Stimulated activated CD4-positive, alpha-beta T cell treated with anti-CD3 and anti-CD28 coated beads, Interleukin-1b, Interleukin-23, amount 100 ng/mL, for 1 hour (primary cell): Measurements from ENCODE around the gene CD226.
"Not testable (repeated sequence)": the region's sequence is repeated elsewhere in the genome, so short reads cannot be mapped to it uniquely, and the experiment has no call there.

Experiments used
- DNase-seq, 2 donors: peaks; one replicate each; pipeline ENCODE4 v3.0.0-alpha.2; 2020; ENCODE audit warnings: low read depth in 2 of 2

CD226 gene

DNA sequence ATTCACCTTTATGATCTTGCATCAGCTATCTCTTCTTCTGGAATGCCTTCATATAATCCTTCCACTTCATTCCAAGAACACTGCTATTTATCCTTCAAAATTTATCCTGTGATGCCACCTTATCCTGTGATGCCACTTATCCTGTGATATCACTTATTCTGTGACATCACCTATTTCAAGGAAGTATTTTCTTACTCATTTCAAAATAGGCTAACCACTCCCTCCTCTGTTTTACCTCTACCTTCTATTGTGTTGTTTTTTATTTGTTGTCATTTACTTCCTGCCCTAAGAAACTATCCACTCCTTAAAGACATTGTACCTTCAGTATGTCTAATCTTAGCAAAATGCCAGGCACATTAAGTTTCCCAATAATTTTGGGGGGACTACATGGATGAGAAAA lies 38.8 kb downstream of the CD226 start:
- no peak for DNase-seq

DNA sequence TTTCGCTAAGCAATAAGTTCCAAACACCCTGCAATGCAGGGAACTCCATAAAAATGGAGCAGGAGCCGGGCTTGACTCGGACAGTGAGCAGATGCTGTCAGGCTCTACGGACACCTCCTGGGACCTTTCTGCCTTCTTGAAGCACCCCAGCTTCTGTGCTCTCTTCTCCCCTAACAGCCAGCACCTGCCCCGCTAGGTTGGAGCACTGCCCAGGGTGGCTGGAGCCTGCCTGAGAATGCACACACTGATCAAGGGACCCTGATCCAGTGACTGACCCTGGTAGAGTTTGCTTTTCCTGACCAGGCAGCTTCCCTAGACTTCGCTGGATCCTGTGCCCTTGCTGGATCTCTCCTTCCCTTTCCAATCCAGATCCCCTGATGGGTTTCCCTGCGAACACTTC lies 40.9 kb downstream of the CD226 start:
- DNase-seq, result no peak

DNA sequence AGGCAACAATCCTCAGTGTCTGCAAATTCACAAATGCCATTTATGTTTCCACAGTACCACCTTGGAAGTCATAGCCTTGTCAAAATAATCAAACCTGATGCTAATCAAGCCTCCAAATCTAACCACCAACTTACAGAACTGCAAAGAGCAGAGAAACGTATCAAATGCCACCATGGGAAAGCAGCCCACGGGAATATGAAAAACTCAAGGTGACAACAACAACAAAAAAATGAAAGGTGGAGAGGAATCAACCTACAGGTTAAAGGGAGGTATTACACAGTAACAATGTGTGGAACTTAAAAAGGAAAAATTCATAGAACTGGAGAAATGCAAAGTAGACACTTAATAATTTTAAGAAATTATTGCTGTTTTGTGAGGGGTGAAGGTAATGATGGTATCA lies 46.7 kb downstream of the CD226 start:
- no peak for DNase-seq

- DNase-seq, result not testable (repeated sequence)
Measured at GRCh38 chr18:69899154-69899923, 48.3 kb downstream of the CD226 start.

DNA sequence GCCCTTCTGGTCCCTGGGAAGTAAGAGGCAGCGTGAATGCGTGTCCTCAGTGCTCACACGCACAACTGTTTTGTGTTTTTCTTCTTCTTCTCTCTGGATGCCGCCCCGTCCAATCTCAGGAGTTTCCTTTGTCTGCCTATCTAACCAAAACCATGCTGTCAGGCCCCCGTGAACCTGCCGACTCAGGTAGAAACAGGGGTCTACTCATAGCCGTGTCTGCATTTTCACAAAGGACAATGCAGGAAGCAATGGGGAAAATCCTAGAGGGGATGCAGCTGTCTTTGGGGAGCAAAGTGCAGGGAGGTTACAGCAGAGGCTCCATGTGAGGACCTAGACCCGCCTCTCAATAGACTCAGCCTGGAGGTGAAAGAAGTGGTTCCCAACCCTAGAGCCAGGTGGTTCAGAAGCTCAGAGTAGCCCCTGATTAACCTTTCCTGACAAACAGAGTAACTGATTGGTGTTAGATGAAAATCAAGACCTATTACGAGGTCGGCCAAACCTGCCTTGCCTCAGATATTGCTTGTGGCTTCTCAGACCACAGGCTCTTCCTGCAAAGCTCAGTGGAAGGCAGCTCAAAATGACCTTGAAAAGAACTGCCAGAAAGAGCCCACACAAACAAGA lies 49.3 kb downstream of the CD226 start:
- DNase-seq, result no peak

DNA sequence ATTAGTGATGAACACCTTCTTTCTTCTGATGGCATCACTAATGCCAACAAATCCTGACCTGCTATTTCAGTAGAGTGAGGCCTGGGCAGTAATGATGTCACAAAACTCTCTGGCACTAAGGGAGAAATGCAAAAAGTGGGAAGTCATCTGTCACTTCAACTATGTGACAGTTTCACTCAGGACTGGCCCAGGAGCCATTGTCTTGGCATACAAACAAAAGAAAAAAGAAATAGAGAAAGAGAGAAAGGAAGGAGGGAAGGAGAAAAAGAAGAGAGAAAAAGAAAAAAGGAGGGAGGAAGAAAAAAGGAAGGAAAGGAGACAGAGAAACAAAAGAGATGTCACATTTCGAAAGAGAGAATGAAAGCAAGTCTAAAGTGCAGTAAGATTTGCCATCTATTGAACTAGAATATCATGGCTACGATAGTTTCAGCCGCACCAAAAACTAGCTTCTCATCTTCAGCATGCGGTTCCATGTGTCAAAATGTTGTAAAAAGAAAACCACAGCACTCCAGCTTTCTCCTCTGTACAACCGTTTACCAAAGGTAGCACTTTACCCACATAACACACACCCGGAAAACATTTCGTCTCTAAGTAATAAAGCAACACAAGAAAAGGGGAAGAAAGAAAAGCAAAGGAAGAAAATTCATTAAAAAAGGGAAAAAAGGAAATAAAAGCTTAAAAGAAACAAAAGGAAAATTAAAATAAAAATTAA lies 50.1 kb downstream of the CD226 start:
- no peak for DNase-seq

DNA sequence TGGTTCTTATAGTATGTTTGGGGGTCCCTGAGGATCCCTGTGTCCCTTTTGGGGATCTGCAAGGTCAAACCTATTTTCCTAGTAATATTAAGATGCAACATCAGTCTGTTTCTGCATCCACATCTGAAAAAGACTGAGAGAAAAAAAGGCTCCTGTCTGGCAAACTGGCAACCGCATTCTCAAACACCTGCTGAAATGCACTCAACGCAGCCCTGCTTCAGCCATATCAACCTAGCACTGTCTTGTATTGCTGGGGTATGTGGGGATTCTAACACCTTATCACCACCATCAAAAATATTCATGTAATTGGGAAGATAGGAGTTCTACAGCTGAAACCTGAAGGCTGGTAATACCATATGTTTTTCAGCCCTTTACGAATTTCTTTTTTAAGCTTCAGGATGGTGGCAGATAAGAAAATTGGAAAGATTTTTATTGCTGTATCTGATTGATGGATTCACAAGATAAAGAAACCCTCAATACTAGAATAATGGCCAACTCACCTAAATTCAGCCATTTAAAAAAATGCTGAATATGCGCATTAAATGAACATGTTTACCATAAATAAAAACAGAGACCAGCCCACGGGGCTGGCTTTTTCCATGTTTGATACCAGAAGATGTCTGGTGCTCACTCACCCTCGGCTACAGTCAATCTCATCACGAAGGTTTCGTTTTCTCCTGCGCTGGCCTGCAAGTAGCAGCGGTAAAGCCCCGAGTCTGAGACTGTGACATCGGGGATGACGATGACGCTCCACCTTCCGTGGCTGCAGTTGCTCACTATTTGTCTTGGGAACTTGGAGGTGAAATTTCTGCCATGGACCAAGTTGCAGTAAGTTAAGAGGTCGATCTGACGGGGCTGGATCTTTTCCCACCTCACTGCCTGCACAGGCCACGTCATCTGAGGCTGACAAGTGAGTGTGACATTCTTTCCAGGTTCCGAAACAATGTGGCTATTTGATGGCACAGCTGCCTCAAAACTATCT lies 52.3 kb downstream of the CD226 start:
- DNase-seq, result no peak

GRCh38 chr18:69894467-69894866 lies 53.2 kb downstream of the CD226 start:
- DNase-seq, result no peak

DNA sequence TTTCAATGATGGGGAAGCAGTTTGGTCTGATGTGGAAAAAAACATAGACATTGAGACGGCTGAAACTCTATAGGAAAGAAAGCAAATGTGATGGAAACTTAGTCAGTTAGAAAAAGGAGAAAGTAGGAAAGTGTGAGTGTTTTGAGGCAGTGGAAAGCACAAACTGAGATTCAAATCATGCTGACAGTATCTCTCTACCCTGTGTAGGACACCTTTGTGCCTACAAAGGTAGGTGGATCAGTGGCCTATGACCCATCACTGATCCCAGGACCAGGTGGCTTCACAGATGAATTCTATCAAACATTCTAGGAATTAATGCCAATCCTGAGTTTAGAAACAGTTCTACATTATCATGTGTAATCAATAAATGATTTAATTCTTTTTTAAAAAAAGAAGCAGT lies 57.1 kb downstream of the CD226 start:
- DNase-seq, result no peak

- DNase-seq, result no peak
Measured at GRCh38 chr18:69889009-69889408, 58.7 kb downstream of the CD226 start.

DNA sequence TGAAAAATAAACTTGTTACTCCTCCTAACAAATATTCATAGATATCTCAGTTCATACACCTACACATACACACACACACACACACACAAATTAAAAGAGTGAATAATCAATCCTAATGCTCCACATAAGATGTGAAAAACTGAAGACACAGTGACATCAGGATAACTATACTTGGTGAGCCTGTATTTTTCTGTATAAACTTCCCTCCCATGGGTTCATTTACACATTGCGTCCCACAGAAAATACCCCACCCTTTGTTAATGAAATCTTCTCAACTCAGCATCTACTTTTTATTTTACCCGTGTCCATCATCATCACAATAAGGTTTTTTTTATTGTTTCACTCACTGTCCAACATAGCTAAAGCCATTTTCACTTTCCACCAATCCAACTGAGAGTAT lies 60.4 kb downstream of the CD226 start:
- DNase-seq, result no peak

DNA sequence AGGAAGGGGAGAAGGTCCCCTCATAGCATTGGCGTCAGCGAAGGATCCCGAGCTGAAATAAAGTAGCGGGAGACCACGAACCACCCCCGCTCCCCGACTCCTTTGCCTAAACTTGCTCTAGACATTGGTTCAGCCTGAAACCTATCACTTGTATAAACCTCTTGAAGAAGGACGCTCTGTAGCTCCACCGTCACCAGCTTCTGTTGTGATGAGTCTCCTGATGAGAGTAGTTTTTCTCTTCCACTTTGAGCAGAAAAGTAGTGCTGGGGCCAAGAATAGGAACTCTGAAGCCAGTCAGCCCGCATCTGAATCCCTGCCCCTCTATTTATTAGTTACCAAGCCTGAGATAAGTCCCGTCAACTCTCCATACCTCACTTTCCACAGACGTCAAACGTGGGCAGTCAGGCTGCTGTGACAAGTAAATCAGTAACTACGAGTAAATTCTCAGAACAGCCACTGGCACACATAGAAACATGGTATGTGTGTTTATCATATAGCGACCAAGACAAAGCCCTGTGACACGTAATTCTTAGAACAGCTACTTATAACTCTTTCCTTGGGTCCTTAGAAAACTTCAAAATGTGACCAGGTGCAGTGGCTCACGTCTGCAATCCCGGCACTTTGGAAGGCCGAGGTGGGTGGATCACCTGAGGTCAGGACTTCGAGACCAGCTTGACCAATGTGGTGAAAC lies 61.7 kb downstream of the CD226 start:
- no peak for DNase-seq

DNA sequence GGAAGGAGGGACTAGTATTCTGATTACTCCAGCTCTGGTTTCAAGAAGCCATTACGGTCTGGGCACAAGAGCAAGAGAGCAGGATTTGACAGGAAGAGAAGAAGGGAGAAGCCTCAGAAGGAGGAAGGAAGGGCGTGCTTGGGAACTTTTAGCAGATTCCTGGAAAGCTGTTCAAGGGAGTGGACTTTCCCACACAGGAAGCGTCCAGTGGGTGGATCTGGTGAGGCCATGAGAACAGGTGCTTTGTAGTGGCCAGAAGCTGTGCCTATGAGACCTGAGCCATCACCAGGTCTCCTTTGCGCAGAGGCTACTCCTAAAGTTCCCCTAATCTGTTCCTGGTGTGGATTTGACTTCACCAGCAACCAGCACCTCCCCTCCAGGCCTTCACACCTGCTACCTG lies 62.3 kb downstream of the CD226 start:
- no peak for DNase-seq

- DNase-seq, result no peak
Measured at GRCh38 chr18:69883781-69884180, 63.9 kb downstream of the CD226 start.

GRCh38 chr18:69882965-69883668 lies 64.6 kb downstream of the CD226 start:
- DNase-seq, result no peak

DNA sequence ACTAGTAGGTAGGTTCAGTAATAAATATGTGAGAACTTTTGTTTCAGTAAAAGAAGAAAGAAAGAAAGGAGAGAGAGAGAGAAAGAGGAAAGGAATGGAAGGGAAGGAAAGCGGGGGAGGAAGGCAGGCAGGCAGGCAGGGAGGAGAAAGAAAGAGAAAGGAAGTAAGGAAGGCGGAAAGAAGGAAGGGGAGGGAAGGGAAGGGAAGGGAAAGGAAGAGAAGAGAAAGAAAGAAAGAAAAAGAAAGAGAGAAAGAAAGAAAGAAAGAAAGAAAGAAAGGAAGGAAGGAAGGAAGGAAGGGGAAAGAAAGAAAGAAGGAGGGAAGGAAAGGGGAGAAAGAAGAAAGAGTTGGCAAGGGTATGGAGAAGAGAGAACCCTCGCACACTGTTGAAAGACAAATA lies 67.6 kb downstream of the CD226 start:
- no peak for DNase-seq

DNA sequence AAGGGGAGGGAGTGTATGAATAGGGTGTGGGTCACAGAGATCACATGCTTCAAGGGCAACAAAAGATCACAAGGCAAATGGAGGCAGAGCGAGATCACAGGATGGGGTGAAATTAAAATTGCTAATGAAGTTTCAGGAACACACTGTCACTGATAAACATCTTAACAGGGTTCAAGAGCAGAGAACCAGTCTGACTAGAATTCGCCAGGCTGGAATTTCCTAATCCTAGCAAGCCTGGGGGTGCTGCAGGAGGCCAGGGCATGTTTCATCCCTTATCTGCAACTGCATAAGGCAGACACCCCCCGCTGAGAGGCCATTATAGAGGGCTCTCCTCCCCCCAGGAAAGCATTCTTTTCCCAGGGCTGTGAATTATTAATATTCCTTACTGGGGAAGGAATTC lies 68.6 kb downstream of the CD226 start:
- not testable (repeated sequence) for DNase-seq

DNA sequence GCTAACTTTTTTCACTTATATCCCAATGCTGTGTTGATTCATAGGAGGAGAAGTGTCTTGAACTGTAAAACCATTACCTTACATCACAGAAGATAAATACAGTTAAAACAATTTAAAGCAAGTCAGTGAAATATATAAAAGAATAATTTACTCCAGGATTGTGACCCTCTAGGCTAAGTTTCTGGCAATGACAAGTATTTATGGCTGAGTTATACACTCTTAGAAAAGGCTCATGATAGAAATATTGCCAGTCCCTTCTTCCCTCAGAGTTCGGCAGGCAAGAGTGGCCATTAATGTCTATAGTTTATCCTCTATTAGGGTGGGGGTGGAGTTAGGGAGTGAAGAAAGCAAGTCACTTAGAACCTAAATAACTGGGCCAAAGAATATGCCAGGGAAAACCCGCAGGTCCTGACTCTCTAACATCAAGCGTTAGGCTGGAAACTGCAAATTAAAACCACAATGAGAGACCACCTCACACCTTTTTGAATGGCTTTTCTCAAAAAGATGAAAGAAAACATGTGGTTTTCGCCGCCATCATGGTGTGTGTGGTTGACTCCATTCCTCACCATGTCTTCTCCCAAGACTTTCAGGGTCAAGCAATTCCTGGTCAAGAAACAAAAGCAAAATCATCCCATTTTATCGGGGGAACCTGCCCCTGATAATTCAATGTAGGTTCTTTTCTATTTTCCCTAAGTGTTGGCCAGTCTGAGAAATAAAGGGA lies 69.3 kb downstream of the CD226 start:
- no peak for DNase-seq

DNA sequence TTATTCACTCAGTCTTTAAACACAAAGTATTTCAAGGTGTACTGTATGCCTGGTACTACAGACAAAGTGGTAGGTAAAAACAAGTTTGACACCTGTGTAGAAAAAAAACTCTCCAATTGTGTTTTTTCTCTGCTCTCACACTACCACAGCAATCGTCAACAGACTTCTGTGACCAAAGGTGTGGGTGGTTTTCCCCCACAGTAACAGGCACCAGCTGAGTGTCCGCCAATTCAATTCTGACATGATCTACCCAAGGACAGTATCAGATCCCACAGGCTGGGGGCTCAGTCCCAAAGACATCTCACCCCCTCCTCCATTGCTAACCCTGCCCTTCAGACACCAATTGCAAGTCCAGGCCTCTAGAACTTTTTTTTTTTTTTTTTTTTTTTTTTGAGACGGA lies 71.2 kb downstream of the CD226 start:
- DNase-seq, result no peak

GRCh38 chr18:69874058-69874457 lies 73.6 kb downstream of the CD226 start:
- no peak for DNase-seq
